Endodermal cell (in vitro differentiated cells): ENCODE data around the gene PRKCQ. TPM values are rescaled to one million over a fixed set of nuclear protein-coding genes. Genes with fewer than 3 reads are reported as not detected.

Experiments used
- DNase-seq: peaks from one replicate; pipeline ENCODE4 v3.0.0-alpha.2; 2017
- H3K27ac ChIP-seq: 2 replicates; pipeline ENCODE4 v1.5.1; 2013; ENCODE audit warnings: mild to moderate bottlenecking, low read depth, low read length, moderate library complexity
- H3K27me3 ChIP-seq: 2 replicates; pipeline ENCODE4 v1.6.1; 2013; ENCODE audit warnings: mild to moderate bottlenecking, low read length, moderate library complexity; ENCODE audit not compliant: insufficient read depth, control insufficient read depth, poor library complexity, severe bottlenecking
- H3K36me3 ChIP-seq: 2 replicates; pipeline ENCODE4 v1.7.0; 2013; ENCODE audit warnings: mild to moderate bottlenecking, low read length, moderate library complexity; ENCODE audit not compliant: control insufficient read depth, insufficient read depth
- H3K4me1 ChIP-seq: one replicate; pipeline ENCODE4 v1.7.0; 2013; ENCODE audit warnings: low read length; ENCODE audit not compliant: control insufficient read depth, insufficient read depth
- H3K4me3 ChIP-seq: 2 replicates; pipeline ENCODE4 v1.5.1; 2013; ENCODE audit warnings: mild to moderate bottlenecking, low read length, moderate library complexity
- H3K9ac ChIP-seq: 2 replicates; pipeline ENCODE4 v1.6.1; 2013; ENCODE audit warnings: mild to moderate bottlenecking, low read length, moderate library complexity; ENCODE audit not compliant: poor library complexity, severe bottlenecking; ENCODE audit errors: extremely low read depth
- H3K9me3 ChIP-seq: 2 replicates; pipeline ENCODE4 v1.6.1; 2013; ENCODE audit warnings: mild to moderate bottlenecking, low read length, moderate library complexity; ENCODE audit not compliant: control insufficient read depth
- H3K27ac Mint-ChIP-seq: 2 replicates; pipeline ENCODE4 v1.8.0; 2020; ENCODE audit warnings: mixed read lengths
- H3K27me3 Mint-ChIP-seq: 2 replicates; pipeline ENCODE4 v1.8.0; 2021; ENCODE audit warnings: mild to moderate bottlenecking, mixed read lengths; ENCODE audit not compliant: insufficient read depth
- H3K36me3 Mint-ChIP-seq: 2 replicates; pipeline ENCODE4 v1.8.0; 2020; ENCODE audit warnings: low read depth, mixed read lengths
- H3K4me1 Mint-ChIP-seq: 2 replicates; pipeline ENCODE4 v1.8.0; 2020; ENCODE audit warnings: mixed read lengths
- H3K4me3 Mint-ChIP-seq: 2 replicates; pipeline ENCODE4 v1.8.0; 2020; ENCODE audit warnings: mild to moderate bottlenecking, moderate library complexity, mixed read lengths
- H3K9me3 Mint-ChIP-seq: 2 replicates; pipeline ENCODE4 v1.8.0; 2020; ENCODE audit warnings: mild to moderate bottlenecking, mixed read lengths
- WGBS, 2 experiments: methylation state at CpG; one replicate each; pipeline versions ENCODE4 v1.1.5 to v1.1.7; 2013; ENCODE audit warnings: missing lambda C conversion rate in 2 of 2, mixed read lengths in 1 of 2; ENCODE audit not compliant: insufficient coverage in 1 of 2, insufficient read length in 1 of 2; 5-methylcytosine and 5-hydroxymethylcytosine counted together
- total RNA-seq, 2 donors: library from RNA; stranded (reverse); fragmentation: NEBNext Ultra II Directional in 1 of 2; extraction: Animal tissue kit (Norgen Biotek cat#: 25700) in 1 of 2; gene quantifications; 2 replicates in 1 of 2; 3 replicates in 1 of 2; pipeline ENCODE4 v1.2.1, GENCODE V29; 2021
- TF ChIP-seq, protein P1 (sequence below): fragments of 200-600 bp; sonication (generic); conservative IDR thresholded peaks from 2 replicates; pipeline ENCODE4 v1.5.0; 2021; ENCODE audit warnings: antibody characterized with exemption, mild to moderate bottlenecking

PRKCQ gene
- total RNA-seq, 2 donors from 2014 or later = 24.3 to 29.1 TPM

- no peak for DNase-seq
These were observed 122.7 kb downstream of the PRKCQ start for GRCh38 chr10:6457376-6457775.

GRCh38 chr10:6456067-6456466 is 124.0 kb downstream of the PRKCQ start:
- H3K4me1 ChIP-seq = no peaks in the 10 kb centered on the region
- Mint-ChIP-seq H3K4me1 (no peaks in the 10 kb centered on the region), H3K27ac (no peak overlapping the region), H3K4me3 (no peak overlapping the region), H3K27me3 (no peaks in the 10 kb centered on the region), H3K9me3 (peaks cover 22% of the 10 kb centered on the region), H3K36me3 (peaks cover 75% of the 10 kb centered on the region)
- H3K9ac ChIP-seq = no peak overlapping the region
- H3K36me3 ChIP-seq = peaks cover 70% of the 10 kb centered on the region
- no peak for DNase-seq
- TF ChIP-seq, protein P1, sequence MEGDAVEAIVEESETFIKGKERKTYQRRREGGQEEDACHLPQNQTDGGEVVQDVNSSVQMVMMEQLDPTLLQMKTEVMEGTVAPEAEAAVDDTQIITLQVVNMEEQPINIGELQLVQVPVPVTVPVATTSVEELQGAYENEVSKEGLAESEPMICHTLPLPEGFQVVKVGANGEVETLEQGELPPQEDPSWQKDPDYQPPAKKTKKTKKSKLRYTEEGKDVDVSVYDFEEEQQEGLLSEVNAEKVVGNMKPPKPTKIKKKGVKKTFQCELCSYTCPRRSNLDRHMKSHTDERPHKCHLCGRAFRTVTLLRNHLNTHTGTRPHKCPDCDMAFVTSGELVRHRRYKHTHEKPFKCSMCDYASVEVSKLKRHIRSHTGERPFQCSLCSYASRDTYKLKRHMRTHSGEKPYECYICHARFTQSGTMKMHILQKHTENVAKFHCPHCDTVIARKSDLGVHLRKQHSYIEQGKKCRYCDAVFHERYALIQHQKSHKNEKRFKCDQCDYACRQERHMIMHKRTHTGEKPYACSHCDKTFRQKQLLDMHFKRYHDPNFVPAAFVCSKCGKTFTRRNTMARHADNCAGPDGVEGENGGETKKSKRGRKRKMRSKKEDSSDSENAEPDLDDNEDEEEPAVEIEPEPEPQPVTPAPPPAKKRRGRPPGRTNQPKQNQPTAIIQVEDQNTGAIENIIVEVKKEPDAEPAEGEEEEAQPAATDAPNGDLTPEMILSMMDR = no peak
- H3K4me3 ChIP-seq = no peak overlapping the region
- no peak overlapping the region for H3K27ac ChIP-seq
- H3K27me3 ChIP-seq = no peaks in the 10 kb centered on the region
- peaks cover 38% of the 10 kb centered on the region for H3K9me3 ChIP-seq
- 100% methylated on average over 1 of the region's 1 CpG; no CpG with 5 or more reads in 1 of the 2 experiments for WGBS, 2 experiments

More at GRCh38 chr10:6457376-6457775, 122.7 kb downstream of the PRKCQ start:
- Histone ChIP-seq H3K27ac (no peak overlapping the region), H3K4me3 (no peak overlapping the region), H3K9ac (no peak overlapping the region), H3K27me3 (no peaks in the 10 kb centered on the region), H3K9me3 (peaks cover 41% of the 10 kb centered on the region), H3K4me1 (no peaks in the 10 kb centered on the region), H3K36me3 (peaks cover 83% of the 10 kb centered on the region)
- Mint-ChIP-seq H3K36me3 (peaks cover 82% of the 10 kb centered on the region), H3K4me1 (no peaks in the 10 kb centered on the region), H3K4me3 (no peak overlapping the region), H3K9me3 (peaks cover 19% of the 10 kb centered on the region), H3K27me3 (no peaks in the 10 kb centered on the region), H3K27ac (no peak overlapping the region)
- TF ChIP-seq, protein P1 = no peak
- WGBS, 2 experiments = 96% methylated on average over 3 to 5 of the region's 5 CpGs

GRCh38 chr10:6455592-6455991 is 124.5 kb downstream of the PRKCQ start:
- no peak for DNase-seq
- Mint-ChIP-seq H3K4me3 (no peak overlapping the region), H3K27me3 (no peaks in the 10 kb centered on the region), H3K9me3 (peaks cover 18% of the 10 kb centered on the region), H3K4me1 (no peaks in the 10 kb centered on the region), H3K27ac (no peak overlapping the region), H3K36me3 (peaks cover 72% of the 10 kb centered on the region)
- no peak overlapping the region for H3K4me3 ChIP-seq
- H3K27ac ChIP-seq = no peak overlapping the region
- peaks cover 33% of the 10 kb centered on the region for H3K9me3 ChIP-seq
- TF ChIP-seq, protein P1 = no peak
- no peak overlapping the region for H3K9ac ChIP-seq
- 88 to 95% methylated on average over 1 of the region's 1 CpG for WGBS, 2 experiments
- H3K4me1 ChIP-seq = no peaks in the 10 kb centered on the region
- H3K36me3 ChIP-seq = peaks cover 65% of the 10 kb centered on the region
- H3K27me3 ChIP-seq = no peaks in the 10 kb centered on the region
